ENCODE data around the gene TMEM150A. TPM values are rescaled to one million over a fixed set of nuclear protein-coding genes. Genes with fewer than 3 reads are reported as not detected.

TMEM150A gene
- total and polyA plus RNA-seq, 2 of the 13 experiments (the other 11 are each of a cell fraction or from before 2014, with no cell fraction given) = 30.1 to 70.4 TPM

DNA sequence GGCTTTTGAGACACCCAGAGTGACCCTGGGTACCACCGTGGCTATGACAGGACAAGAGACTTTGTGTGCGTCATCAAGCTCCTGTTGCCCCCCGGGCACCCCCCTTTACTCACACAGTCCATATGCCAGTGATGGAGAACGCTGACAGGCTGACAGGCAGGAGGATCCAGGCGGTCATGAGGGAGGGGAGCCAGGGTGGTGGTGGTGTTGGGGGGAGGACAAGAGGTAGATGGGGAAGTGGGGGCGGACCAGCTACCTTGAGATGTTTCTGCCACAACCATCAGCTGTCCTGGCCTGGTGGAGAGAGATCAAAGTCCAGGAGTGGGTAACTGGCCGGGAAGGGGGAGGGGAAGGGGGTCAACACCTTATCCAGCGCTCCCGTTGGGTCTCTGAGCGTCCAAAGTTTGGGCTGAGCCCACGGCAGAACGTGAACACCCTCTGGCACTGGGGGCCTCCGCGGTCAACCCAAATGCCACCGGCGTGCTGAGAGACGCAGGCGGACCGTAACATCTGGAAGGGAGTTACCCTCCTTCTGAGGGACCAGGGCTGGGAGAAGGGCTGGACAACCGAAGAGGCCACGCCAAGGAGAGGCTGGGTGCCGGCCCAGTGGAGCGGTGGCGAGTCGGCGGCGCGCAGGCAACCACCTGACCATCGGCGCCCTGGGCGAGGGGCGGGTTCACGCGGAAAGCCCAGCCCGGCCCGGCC lies 575 bp downstream of the TMEM150A start (continued):
- TF ChIP-seq, protein P1, sequence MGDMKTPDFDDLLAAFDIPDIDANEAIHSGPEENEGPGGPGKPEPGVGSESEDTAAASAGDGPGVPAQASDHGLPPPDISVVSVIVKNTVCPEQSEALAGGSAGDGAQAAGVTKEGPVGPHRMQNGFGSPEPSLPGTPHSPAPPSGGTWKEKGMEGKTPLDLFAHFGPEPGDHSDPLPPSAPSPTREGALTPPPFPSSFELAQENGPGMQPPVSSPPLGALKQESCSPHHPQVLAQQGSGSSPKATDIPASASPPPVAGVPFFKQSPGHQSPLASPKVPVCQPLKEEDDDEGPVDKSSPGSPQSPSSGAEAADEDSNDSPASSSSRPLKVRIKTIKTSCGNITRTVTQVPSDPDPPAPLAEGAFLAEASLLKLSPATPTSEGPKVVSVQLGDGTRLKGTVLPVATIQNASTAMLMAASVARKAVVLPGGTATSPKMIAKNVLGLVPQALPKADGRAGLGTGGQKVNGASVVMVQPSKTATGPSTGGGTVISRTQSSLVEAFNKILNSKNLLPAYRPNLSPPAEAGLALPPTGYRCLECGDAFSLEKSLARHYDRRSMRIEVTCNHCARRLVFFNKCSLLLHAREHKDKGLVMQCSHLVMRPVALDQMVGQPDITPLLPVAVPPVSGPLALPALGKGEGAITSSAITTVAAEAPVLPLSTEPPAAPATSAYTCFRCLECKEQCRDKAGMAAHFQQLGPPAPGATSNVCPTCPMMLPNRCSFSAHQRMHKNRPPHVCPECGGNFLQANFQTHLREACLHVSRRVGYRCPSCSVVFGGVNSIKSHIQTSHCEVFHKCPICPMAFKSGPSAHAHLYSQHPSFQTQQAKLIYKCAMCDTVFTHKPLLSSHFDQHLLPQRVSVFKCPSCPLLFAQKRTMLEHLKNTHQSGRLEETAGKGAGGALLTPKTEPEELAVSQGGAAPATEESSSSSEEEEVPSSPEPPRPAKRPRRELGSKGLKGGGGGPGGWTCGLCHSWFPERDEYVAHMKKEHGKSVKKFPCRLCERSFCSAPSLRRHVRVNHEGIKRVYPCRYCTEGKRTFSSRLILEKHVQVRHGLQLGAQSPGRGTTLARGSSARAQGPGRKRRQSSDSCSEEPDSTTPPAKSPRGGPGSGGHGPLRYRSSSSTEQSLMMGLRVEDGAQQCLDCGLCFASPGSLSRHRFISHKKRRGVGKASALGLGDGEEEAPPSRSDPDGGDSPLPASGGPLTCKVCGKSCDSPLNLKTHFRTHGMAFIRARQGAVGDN (CRISPR knock-in tag; IDR thresholded peaks at IDR 0.05) = no peak; the same call in 1 of the 2 replicates
- TF ChIP-seq ZNF333 (CRISPR knock-in tag; IDR thresholded peaks at IDR 0.05; ENCODE audit: borderline replicate concordance) = peak; percentile 9; the same call in 1 of the 2 replicates
- 0 out of 2 replicates have a peak, but pooled peaks have one; percentile 35 for TF ChIP-seq MED13 (CRISPR knock-in tag; IDR thresholded peaks at IDR 0.05)
- no peak for TF ChIP-seq ZNF143 (CRISPR knock-in tag; IDR thresholded peaks at IDR 0.05)
- 0 out of 2 replicates have a peak, but pooled peaks have one; percentile 63 for TF ChIP-seq TP53 (CRISPR knock-in tag; conservative IDR thresholded peaks at IDR 0.05)
- no peak for TF ChIP-seq ZNF7 (CRISPR knock-in tag; IDR thresholded peaks at IDR 0.05)
- TF ChIP-seq FOXK2 (IDR thresholded peaks at IDR 0.05) = no peak
- TF ChIP-seq, protein P2, sequence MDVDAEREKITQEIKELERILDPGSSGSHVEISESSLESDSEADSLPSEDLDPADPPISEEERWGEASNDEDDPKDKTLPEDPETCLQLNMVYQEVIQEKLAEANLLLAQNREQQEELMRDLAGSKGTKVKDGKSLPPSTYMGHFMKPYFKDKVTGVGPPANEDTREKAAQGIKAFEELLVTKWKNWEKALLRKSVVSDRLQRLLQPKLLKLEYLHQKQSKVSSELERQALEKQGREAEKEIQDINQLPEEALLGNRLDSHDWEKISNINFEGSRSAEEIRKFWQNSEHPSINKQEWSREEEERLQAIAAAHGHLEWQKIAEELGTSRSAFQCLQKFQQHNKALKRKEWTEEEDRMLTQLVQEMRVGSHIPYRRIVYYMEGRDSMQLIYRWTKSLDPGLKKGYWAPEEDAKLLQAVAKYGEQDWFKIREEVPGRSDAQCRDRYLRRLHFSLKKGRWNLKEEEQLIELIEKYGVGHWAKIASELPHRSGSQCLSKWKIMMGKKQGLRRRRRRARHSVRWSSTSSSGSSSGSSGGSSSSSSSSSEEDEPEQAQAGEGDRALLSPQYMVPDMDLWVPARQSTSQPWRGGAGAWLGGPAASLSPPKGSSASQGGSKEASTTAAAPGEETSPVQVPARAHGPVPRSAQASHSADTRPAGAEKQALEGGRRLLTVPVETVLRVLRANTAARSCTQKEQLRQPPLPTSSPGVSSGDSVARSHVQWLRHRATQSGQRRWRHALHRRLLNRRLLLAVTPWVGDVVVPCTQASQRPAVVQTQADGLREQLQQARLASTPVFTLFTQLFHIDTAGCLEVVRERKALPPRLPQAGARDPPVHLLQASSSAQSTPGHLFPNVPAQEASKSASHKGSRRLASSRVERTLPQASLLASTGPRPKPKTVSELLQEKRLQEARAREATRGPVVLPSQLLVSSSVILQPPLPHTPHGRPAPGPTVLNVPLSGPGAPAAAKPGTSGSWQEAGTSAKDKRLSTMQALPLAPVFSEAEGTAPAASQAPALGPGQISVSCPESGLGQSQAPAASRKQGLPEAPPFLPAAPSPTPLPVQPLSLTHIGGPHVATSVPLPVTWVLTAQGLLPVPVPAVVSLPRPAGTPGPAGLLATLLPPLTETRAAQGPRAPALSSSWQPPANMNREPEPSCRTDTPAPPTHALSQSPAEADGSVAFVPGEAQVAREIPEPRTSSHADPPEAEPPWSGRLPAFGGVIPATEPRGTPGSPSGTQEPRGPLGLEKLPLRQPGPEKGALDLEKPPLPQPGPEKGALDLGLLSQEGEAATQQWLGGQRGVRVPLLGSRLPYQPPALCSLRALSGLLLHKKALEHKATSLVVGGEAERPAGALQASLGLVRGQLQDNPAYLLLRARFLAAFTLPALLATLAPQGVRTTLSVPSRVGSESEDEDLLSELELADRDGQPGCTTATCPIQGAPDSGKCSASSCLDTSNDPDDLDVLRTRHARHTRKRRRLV (CRISPR knock-in tag; IDR thresholded peaks at IDR 0.05) = peak; percentile 1; the same call in 1 of the 2 replicates
- TF ChIP-seq, protein P3, sequence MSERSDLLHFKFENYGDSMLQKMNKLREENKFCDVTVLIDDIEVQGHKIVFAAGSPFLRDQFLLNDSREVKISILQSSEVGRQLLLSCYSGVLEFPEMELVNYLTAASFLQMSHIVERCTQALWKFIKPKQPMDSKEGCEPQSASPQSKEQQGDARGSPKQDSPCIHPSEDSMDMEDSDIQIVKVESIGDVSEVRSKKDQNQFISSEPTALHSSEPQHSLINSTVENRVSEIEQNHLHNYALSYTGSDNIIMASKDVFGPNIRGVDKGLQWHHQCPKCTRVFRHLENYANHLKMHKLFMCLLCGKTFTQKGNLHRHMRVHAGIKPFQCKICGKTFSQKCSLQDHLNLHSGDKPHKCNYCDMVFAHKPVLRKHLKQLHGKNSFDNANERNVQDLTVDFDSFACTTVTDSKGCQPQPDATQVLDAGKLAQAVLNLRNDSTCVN (CRISPR knock-in tag; IDR thresholded peaks at IDR 0.05; ENCODE audit: borderline replicate concordance) = peak; percentile 75; the same call in 1 of the 2 replicates
- TF ChIP-seq ZNF138 (CRISPR knock-in tag; IDR thresholded peaks at IDR 0.05; ENCODE audit: low read depth) = no peak
- no peak for TF ChIP-seq ZNF484 (CRISPR knock-in tag; IDR thresholded peaks at IDR 0.05; ENCODE audit: borderline replicate concordance, low read depth)
- TF ChIP-seq RARA (CRISPR knock-in tag; IDR thresholded peaks at IDR 0.05) = no peak
- no peak; the same call in 1 of the 2 replicates for TF ChIP-seq KDM6A (CRISPR knock-in tag; IDR thresholded peaks at IDR 0.05; ENCODE audit: low read depth)
- peak; percentile 49; the same call in 1 of the 2 replicates for TF ChIP-seq PHF21A (CRISPR knock-in tag; IDR thresholded peaks at IDR 0.05)
- TF ChIP-seq, protein P4, sequence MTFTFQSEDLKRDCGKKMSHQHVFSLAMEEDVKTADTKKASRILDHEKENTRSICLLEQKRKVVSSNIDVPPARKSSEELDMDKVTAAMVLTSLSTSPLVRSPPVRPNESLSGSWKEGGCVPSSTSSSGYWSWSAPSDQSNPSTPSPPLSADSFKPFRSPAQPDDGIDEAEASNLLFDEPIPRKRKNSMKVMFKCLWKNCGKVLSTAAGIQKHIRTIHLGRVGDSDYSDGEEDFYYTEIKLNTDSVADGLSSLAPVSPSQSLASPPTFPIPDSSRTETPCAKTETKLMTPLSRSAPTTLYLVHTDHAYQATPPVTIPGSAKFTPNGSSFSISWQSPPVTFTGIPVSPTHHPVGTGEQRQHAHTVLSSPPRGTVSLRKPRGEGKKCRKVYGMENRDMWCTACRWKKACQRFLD (CRISPR knock-in tag; IDR thresholded peaks at IDR 0.05; ENCODE audit: borderline replicate concordance) = peak; percentile 35; the same call in 1 of the 2 replicates
